HepG2 (cell line): Measurements from ENCODE around the gene SNRPD2.

ENCODE experiments used
- ATF1 ChIP-seq: IDR thresholded peaks from 2 replicates; pipeline ENCODE4 v1.6.1; 2016; ENCODE audit warnings: mild to moderate bottlenecking, control low read depth
- ATF2 ChIP-seq: sonication (generic); formaldehyde crosslinking; IDR thresholded peaks from 2 replicates; pipeline ENCODE4 v1.4.0; 2020; ENCODE audit warnings: missing genetic modification reagents
- BORCS8-MEF2B ChIP-seq: sonication (generic); formaldehyde crosslinking; IDR thresholded peaks from 2 replicates; pipeline ENCODE4 v1.8.0; 2022; ENCODE audit warnings: mild to moderate bottlenecking, missing genetic modification reagents
- CREB1 ChIP-seq, 2 experiments: fragments of 450-650 bp in 1 of 2; IDR thresholded peaks; 2 replicates each; pipeline ENCODE4 v1.6.1; 2016 to 2017; ENCODE audit warnings: control low read depth in 1 of 2, mild to moderate bottlenecking in 1 of 2, missing compliant biosample characterization in 1 of 2, missing genetic modification characterization in 1 of 2
- EP300 ChIP-seq, 3 experiments: sonication (generic) in 1 of 3; formaldehyde crosslinking in 1 of 3; IDR thresholded peaks; 2 replicates each; pipeline versions ENCODE4 v1.5.1 to v1.6.1; 2011 to 2020; ENCODE audit warnings: low read depth in 2 of 3, low read length in 2 of 3, borderline replicate concordance in 1 of 3, improper control_type of control experiment in 1 of 3, mild to moderate bottlenecking in 1 of 3, missing genetic modification reagents in 1 of 3, moderate library complexity in 1 of 3
- MED1 ChIP-seq: sonication (generic); formaldehyde crosslinking; IDR thresholded peaks from 2 replicates; pipeline ENCODE4 v1.4.0; 2020; ENCODE audit warnings: missing genetic modification reagents
- POLR2A ChIP-seq, 2 experiments: IDR thresholded peaks; 2 replicates each; pipeline ENCODE4 v1.6.1; 2011; ENCODE audit warnings: low read depth in 2 of 2, low read length in 2 of 2, mild to moderate bottlenecking in 1 of 2, moderate library complexity in 1 of 2; ENCODE audit not compliant: insufficient read depth in 1 of 2
- SNAPC4 ChIP-seq: sonication (generic); formaldehyde crosslinking; IDR thresholded peaks from 2 replicates; pipeline ENCODE4 v1.4.0; 2020; ENCODE audit warnings: mild to moderate bottlenecking, missing genetic modification reagents
- ZSCAN30 ChIP-seq: sonication (generic); formaldehyde crosslinking; IDR thresholded peaks from 2 replicates; pipeline ENCODE4 v1.5.0; 2020; ENCODE audit warnings: mild to moderate bottlenecking, missing genetic modification reagents
- TF ChIP-seq, protein P1 (sequence below): sonication (generic); formaldehyde crosslinking; IDR thresholded peaks from 2 replicates; pipeline ENCODE4 v1.5.0; 2020; ENCODE audit warnings: mild to moderate bottlenecking, missing genetic modification reagents, moderate library complexity
- TF ChIP-seq, protein P2 (sequence below): sonication (generic); formaldehyde crosslinking; IDR thresholded peaks from 2 replicates; pipeline ENCODE4 v1.4.0; 2020; ENCODE audit warnings: missing genetic modification reagents, borderline replicate concordance
- TF ChIP-seq, protein P3 (sequence below): sonication (generic); formaldehyde crosslinking; IDR thresholded peaks from 2 replicates; pipeline ENCODE4 v1.5.0; 2020; ENCODE audit warnings: missing genetic modification reagents

GRCh38 chr19:45643927-45644771 is 47.6 kb downstream of the SNRPD2 start:
- TF ChIP-seq EP300 (IDR thresholded peaks at IDR 0.05; ENCODE audit: low read depth in 2 of 2, low read length in 2 of 2): no peak
- TF ChIP-seq EP300 (CRISPR knock-in tag; IDR thresholded peaks at IDR 0.05; ENCODE audit: borderline replicate concordance): no peak
- no peak for TF ChIP-seq MED1 (CRISPR knock-in tag)
- TF ChIP-seq, protein P1, sequence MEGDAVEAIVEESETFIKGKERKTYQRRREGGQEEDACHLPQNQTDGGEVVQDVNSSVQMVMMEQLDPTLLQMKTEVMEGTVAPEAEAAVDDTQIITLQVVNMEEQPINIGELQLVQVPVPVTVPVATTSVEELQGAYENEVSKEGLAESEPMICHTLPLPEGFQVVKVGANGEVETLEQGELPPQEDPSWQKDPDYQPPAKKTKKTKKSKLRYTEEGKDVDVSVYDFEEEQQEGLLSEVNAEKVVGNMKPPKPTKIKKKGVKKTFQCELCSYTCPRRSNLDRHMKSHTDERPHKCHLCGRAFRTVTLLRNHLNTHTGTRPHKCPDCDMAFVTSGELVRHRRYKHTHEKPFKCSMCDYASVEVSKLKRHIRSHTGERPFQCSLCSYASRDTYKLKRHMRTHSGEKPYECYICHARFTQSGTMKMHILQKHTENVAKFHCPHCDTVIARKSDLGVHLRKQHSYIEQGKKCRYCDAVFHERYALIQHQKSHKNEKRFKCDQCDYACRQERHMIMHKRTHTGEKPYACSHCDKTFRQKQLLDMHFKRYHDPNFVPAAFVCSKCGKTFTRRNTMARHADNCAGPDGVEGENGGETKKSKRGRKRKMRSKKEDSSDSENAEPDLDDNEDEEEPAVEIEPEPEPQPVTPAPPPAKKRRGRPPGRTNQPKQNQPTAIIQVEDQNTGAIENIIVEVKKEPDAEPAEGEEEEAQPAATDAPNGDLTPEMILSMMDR (CRISPR knock-in tag): no peak
- TF ChIP-seq, protein P2, sequence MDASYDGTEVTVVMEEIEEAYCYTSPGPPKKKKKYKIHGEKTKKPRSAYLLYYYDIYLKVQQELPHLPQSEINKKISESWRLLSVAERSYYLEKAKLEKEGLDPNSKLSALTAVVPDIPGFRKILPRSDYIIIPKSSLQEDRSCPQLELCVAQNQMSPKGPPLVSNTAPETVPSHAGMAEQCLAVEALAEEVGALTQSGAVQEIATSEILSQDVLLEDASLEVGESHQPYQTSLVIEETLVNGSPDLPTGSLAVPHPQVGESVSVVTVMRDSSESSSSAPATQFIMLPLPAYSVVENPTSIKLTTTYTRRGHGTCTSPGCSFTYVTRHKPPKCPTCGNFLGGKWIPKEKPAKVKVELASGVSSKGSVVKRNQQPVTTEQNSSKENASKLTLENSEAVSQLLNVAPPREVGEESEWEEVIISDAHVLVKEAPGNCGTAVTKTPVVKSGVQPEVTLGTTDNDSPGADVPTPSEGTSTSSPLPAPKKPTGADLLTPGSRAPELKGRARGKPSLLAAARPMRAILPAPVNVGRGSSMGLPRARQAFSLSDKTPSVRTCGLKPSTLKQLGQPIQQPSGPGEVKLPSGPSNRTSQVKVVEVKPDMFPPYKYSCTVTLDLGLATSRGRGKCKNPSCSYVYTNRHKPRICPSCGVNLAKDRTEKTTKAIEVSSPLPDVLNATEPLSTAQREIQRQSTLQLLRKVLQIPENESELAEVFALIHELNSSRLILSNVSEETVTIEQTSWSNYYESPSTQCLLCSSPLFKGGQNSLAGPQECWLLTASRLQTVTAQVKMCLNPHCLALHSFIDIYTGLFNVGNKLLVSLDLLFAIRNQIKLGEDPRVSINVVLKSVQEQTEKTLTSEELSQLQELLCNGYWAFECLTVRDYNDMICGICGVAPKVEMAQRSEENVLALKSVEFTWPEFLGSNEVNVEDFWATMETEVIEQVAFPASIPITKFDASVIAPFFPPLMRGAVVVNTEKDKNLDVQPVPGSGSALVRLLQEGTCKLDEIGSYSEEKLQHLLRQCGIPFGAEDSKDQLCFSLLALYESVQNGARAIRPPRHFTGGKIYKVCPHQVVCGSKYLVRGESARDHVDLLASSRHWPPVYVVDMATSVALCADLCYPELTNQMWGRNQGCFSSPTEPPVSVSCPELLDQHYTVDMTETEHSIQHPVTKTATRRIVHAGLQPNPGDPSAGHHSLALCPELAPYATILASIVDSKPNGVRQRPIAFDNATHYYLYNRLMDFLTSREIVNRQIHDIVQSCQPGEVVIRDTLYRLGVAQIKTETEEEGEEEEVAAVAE: no peak
- no peak for TF ChIP-seq SNAPC4 (CRISPR knock-in tag)
- TF ChIP-seq POLR2A (IDR thresholded peaks at IDR 0.05; ENCODE audit: insufficient read depth in 1 of 2, low read depth in 2 of 2, low read length in 2 of 2): no peak
- TF ChIP-seq ATF2: no peak
- TF ChIP-seq BORCS8-MEF2B (CRISPR knock-in tag): no peak
- TF ChIP-seq ZSCAN30: no peak
- TF ChIP-seq CREB1 (IDR thresholded peaks at IDR 0.05): no peak
- TF ChIP-seq CREB1 (CRISPR knock-in tag; IDR thresholded peaks at IDR 0.05): no peak
- TF ChIP-seq, protein P3, sequence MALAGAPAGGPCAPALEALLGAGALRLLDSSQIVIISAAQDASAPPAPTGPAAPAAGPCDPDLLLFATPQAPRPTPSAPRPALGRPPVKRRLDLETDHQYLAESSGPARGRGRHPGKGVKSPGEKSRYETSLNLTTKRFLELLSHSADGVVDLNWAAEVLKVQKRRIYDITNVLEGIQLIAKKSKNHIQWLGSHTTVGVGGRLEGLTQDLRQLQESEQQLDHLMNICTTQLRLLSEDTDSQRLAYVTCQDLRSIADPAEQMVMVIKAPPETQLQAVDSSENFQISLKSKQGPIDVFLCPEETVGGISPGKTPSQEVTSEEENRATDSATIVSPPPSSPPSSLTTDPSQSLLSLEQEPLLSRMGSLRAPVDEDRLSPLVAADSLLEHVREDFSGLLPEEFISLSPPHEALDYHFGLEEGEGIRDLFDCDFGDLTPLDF (CRISPR knock-in tag): no peak
- no peak for TF ChIP-seq ATF1 (CRISPR knock-in tag)
